Suppressor macrophage (primary cell): ENCODE results near the gene NFIC.

Experiments
- DNase-seq, 4 experiments: peaks; one replicate each; pipeline ENCODE4 v3.0.0-alpha.2; 2020 to 2022

Gene NFIC

GRCh38 chr19:3454656-3455392, 88.4 kb downstream of the NFIC start:
- no peak for DNase-seq

- DNase-seq = no peak
Observed at GRCh38 chr19:3455393-3455955, 89.1 kb downstream of the NFIC start.

DNA sequence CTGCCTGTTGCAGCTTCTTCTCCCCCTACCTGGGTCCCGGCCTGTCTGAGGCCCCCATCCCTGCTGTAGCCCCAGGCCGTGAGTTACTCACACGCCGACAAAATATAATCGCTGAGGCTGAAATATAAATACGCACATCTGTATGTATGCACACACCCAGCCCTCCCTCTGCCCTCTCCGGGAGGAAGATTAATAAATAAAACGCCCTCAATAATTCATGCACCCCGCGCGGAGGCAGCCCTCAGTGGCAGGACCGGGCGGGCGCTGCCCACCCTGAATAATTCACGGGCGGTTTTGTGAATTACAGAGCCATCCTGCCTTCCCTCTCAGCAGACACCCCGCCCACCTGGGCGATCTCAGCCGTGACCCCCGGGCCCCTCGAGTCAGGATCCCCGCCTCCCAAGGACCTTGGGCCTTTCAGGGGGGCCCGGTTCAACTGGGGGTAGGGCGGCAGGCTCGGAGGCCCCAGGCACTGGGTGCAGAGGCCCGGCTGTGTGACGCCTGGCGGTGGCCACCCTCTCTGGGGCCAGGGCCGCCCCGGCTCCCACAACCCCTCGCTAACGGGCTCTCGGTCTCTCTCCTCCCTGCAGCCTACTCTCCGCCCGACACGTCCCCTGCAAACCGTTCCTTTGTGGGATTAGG, 89.7 kb downstream of the NFIC start:
- DNase-seq = no peak

- no peak for DNase-seq
Observed at GRCh38 chr19:3456925-3457527, 90.6 kb downstream of the NFIC start.

- no peak for DNase-seq
Observed at GRCh38 chr19:3457528-3458228, 91.3 kb downstream of the NFIC start.

DNA sequence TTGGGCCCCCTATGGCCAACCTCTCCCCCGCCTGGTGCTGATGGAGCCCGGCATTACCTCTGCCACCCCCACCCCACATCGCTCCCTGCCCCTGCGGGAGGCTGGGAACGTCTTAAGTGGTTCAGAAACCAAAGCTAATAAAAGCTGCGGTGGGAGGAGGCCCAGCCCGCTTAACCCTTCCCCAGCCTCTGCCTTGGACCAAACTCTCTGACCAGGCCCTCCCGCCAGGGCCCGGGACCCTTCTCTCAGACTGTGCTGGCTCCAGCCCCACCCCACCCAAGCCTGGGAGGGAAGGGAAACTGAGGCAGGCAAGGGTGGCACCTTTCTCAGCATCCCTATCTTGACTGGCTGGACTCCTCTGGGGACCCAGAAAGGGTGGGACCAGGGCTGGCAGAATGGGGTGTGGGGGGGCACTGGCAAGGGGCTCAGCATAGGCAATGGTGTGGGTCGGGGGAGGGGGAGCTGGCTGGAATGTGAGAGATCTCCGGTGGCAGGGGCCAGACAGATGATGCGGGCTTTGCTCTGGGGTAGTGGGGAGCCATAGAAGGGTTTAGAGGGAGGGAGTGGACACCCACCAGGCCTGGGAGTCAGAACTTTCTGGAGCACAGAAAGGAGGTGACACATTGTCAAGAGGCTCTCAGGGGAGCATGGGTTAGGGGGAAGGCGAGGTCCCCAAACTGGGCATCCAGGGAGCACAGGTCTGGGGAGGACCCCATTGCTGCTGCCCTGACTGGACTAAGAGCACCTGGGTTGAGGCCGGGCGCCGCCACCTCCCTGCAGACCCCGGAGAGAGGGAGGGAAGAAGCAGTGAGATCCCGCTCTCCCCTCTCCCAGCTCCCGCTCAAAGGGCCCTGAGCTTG, 92.1 kb downstream of the NFIC start:
- DNase-seq = no peak

GRCh38 chr19:3459089-3459881, 92.9 kb downstream of the NFIC start:
- peak in 1 of 4 experiments; percentile 26 for DNase-seq

DNA sequence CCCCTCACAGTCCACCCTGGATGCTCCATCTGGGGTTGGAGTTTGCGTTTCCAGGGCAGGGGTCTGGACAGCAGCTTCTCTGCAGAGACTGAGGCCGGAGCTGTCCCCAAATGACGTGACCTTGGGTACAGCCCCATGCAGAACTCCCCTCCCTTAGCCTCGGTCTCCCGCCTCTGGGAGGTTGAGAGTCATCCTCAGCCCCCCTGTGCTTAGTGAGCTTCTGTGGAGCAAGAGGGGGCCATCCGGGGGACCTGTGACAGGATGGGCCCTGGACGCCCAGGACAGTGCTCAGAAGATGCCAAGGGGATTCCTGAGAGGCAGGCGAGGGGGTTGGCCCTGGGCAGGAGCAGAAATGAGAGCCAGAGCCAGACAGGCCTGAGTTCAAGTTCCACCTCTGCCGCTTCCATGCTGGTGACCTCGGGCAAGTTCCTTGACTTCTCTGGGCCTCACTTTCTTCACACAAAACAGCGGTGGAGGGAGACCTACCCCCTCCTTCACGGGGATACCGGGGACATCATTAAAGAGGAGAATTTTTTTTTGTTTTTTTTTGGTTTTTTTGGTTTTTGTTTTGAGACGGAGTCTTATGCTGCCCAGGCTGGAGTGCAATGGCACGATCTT, 93.7 kb downstream of the NFIC start:
- DNase-seq = no peak

DNA sequence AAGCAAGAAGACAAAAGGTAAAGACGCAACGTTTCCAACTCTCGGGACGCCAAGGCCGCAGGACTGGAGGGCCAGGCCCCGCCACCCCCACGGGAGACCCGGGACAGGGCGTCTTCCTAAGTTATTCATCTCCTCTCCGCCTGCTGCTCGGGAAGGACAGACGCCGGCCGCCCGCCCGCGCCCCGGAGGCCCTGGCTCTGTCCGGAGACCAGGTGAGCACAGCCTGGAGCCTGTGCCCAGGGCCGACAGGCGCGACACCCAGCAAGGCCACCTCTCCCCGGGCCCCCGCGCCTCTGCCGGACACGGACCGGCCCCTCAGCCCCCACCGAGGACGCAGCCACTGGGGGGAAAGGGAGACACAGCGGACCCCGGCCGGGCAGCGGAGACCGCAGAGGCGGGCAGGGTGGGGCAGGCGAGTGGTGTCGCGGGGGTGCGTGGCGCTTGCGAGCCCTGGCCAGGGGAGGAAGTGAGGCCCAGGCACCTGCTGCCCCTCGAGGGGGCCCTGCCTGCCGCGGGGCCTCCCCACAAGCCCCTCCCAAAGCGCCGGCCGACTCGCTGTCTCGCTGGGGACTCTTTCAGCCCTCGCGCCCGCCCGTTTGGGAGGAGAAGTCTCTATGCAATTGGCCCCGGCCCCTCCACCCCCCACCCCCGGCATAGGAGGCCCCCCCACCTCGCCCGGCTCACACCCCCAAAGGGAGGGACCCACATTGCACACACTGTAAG, 96.8 kb downstream of the NFIC start:
- DNase-seq = no peak

- DNase-seq = no peak
Observed at GRCh38 chr19:3463714-3464586, 97.6 kb downstream of the NFIC start.

- peak in 3 of 4 experiments; percentile 48 to 57 (median 54) for DNase-seq
Observed at GRCh38 chr19:3464587-3465235, 98.3 kb downstream of the NFIC start.

DNA sequence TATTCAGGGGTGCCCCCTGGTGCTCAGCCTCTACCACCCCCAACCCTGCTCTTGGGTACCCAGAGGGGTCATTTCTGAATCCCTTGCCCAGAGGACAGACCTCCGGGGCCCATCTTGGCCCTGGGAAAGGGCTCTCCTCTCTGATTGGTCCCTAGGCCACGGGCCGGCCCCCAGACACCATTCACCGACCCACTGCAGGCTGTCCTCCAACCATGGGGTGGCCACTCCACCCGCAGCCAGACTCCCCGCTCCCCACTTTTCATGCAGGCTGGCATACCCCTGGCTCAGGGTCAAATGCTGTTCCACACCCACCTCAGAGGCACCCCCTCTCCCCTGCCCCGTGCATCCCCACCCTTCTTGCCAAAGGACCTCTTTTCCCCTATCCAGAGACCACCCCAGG, 99.2 kb downstream of the NFIC start:
- DNase-seq = no peak

DNA sequence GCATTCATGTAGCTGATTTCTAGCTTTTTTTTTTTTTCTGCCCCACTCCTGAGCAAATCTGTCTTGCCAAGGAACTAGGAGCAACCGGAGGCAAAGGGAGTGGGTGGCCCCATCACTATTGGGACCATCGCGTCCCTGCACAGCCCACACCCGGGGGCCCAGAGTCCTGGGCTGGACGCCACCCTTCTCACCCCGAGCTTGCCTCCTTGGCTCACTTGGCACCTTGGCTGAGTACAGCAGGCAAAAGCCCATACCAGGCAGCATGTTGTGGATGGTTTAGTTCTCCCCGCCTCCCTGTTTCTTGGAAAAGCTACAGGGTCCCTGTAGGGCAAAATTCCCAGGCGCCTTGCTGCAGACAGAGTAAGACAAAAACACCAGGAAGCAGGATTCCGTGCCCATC, 100.3 kb downstream of the NFIC start:
- no peak for DNase-seq

GRCh38 chr19:3467437-3468198, 101.2 kb downstream of the NFIC start:
- DNase-seq = no peak

- DNase-seq = no peak
Observed at GRCh38 chr19:3468211-3468610, 101.8 kb downstream of the NFIC start.

GRCh38 chr19:3469638-3470499, 103.5 kb downstream of the NFIC start:
- no peak for DNase-seq
